A673 (cell line): ENCODE data around the gene LCAT. TPM values are rescaled to one million over a fixed set of nuclear protein-coding genes. Genes with fewer than 3 reads are reported as not detected.
"Not testable (repeated sequence)": the region's sequence is repeated elsewhere in the genome, so short reads cannot be mapped to it uniquely, and the experiment has no call there.

Source experiments
- BruUV-seq: library from RNA; stranded (reverse); fragments of 400-500 nt; replicated peaks from 2 replicates; lab custom pipeline; 2021; lab: Mats Ljungman, UMichigan
- CTCF ChIA-PET: fragments of 300-600 bp; sonication (Branson Sonifier 250); formaldehyde crosslinking; loops from one replicate; lab custom pipeline; 2022; ENCODE audit warnings: antibody characterized with exemption; lab: Charles Lee
- POLR2A ChIA-PET: fragments of 300-600 bp; sonication (Branson Sonifier 250); formaldehyde crosslinking; loops from one replicate; lab custom pipeline; 2022; ENCODE audit warnings: antibody characterized with exemption; ENCODE audit not compliant: low non-redundant PET; lab: Charles Lee
- DNase-seq: peaks from one replicate; pipeline ENCODE4 v3.0.0-alpha.2; 2015; ENCODE audit warnings: low spot score
- H3K27ac ChIP-seq: fragments of 200-600 bp; sonication (generic); 2 replicates; pipeline ENCODE4 v1.5.1; 2016; ENCODE audit warnings: mixed run types, low read depth, mild to moderate bottlenecking, mixed read lengths, antibody characterized with exemption, low read length; ENCODE audit not compliant: poor library complexity, severe bottlenecking
- H3K27me3 ChIP-seq: fragments of 200-600 bp; sonication (generic); replicated peaks from 2 replicates; pipeline ENCODE4 v1.6.1; 2017; ENCODE audit warnings: mixed run types, low read depth, mild to moderate bottlenecking, mixed read lengths, antibody characterized with exemption, low read length; ENCODE audit not compliant: insufficient read depth, poor library complexity
- H3K36me3 ChIP-seq: fragments of 200-600 bp; sonication (generic); 2 replicates; pipeline ENCODE4 v1.6.1; 2016; ENCODE audit warnings: mixed run types, mild to moderate bottlenecking, mixed read lengths, antibody characterized with exemption, low read length; ENCODE audit not compliant: insufficient read depth, poor library complexity, severe bottlenecking
- H3K4me1 ChIP-seq: fragments of 200-600 bp; sonication (generic); 2 replicates; pipeline ENCODE4 v1.6.1; 2017; ENCODE audit warnings: mixed run types, mild to moderate bottlenecking, mixed read lengths, antibody characterized with exemption, low read length; ENCODE audit not compliant: insufficient read depth, poor library complexity, severe bottlenecking
- H3K4me3 ChIP-seq: fragments of 200-600 bp; sonication (generic); 2 replicates; pipeline ENCODE4 v1.5.1; 2016; ENCODE audit warnings: low read depth, mixed run types, mild to moderate bottlenecking, mixed read lengths, low read length; ENCODE audit not compliant: poor library complexity, severe bottlenecking
- H3K9me3 ChIP-seq: fragments of 200-600 bp; sonication (generic); 2 replicates; pipeline ENCODE4 v1.6.1; 2016; ENCODE audit warnings: mixed run types, low read depth, mild to moderate bottlenecking, mixed read lengths, antibody characterized with exemption, low read length; ENCODE audit not compliant: poor library complexity, severe bottlenecking
- CTCF ChIP-seq: fragments of 300-800, 200-600 bp; sonication (generic); conservative IDR thresholded peaks from 2 replicates; pipeline ENCODE4 v1.5.1; 2017; ENCODE audit warnings: low read depth, mild to moderate bottlenecking, antibody characterized with exemption, low read length, moderate library complexity, mixed read lengths
- EZH2 ChIP-seq: fragments of 200-600 bp; sonication (generic); IDR thresholded peaks from 2 replicates; pipeline ENCODE4 v1.6.1; 2017; ENCODE audit warnings: borderline replicate concordance, low read depth, mild to moderate bottlenecking, mixed read lengths, antibody characterized with exemption, low read length; ENCODE audit not compliant: poor library complexity, severe bottlenecking
- intact Hi-C: fragments of 100-400 bp; cut with micrococcal nuclease; formaldehyde crosslinking; loops from one replicate; pipeline ENCODE4 v1.10.0; 2022; ENCODE audit not compliant: unreplicated experiment
- total RNA-seq: library from RNA; stranded (reverse); gene quantifications from 2 replicates; pipeline ENCODE4 v1.2.3, GENCODE V29; 2021

Gene LCAT
- total RNA-seq, 1 experiment from 2014 or later, result 17.6 TPM

- Histone ChIP-seq H3K9me3 (no peaks in the 10 kb centered on the region), H3K27me3 (no peaks in the 10 kb centered on the region), H3K4me3 (no peak overlapping the region), H3K27ac (no peak overlapping the region), H3K36me3 (no peaks in the 10 kb centered on the region), H3K4me1 (no peaks in the 10 kb centered on the region)
- intact Hi-C loops, result no loop called here
- TF ChIP-seq CTCF (no peak), EZH2 (no peak)
- no TSS peak for BruUV-seq
- no peak for DNase-seq
- CTCF ChIA-PET, result no interaction called here
- POLR2A ChIA-PET, result no interaction called here
These were observed 33.1 kb upstream of the LCAT start for GRCh38 chr16:67977005-67977404.

- POLR2A ChIA-PET, result no interaction called here
These were observed 32.3 kb upstream of the LCAT start for GRCh38 chr16:67976205-67976604.

GRCh38 chr16:67975321-67976105 is 31.6 kb upstream of the LCAT start:
- H3K27me3 ChIP-seq, result no peaks in the 10 kb centered on the region
- no TSS peak for BruUV-seq
- H3K9me3 ChIP-seq, result no peaks in the 10 kb centered on the region
- DNase-seq, result no peak
- H3K27ac ChIP-seq, result no peak overlapping the region
- ChIA-PET POLR2A (no interaction called here), CTCF (no interaction called here)
- H3K36me3 ChIP-seq, result no peaks in the 10 kb centered on the region
- H3K4me3 ChIP-seq, result no peak overlapping the region
- intact Hi-C loops, result no loop called here
- TF ChIP-seq CTCF (no peak), EZH2 (no peak)
- no peaks in the 10 kb centered on the region for H3K4me1 ChIP-seq

More at GRCh38 chr16:67976205-67976604, 32.3 kb upstream of the LCAT start:
- H3K36me3 ChIP-seq, result no peaks in the 10 kb centered on the region
- no peak for DNase-seq
- H3K27ac ChIP-seq, result no peak overlapping the region
- no peaks in the 10 kb centered on the region for H3K9me3 ChIP-seq
- CTCF ChIA-PET, result no interaction called here
- TF ChIP-seq EZH2, result no peak
- TF ChIP-seq CTCF, result no peak
- intact Hi-C loops, result no loop called here
- BruUV-seq, result no TSS peak
- H3K4me1 ChIP-seq, result no peaks in the 10 kb centered on the region
- H3K4me3 ChIP-seq, result no peak overlapping the region
- H3K27me3 ChIP-seq, result no peaks in the 10 kb centered on the region

GRCh38 chr16:67972285-67972684 is 28.4 kb upstream of the LCAT start:
- H3K27ac ChIP-seq, POLR2A ChIA-PET, H3K36me3 ChIP-seq, H3K27me3 ChIP-seq, CTCF ChIA-PET, BruUV-seq, H3K4me1 ChIP-seq, H3K4me3 ChIP-seq, intact Hi-C loops, H3K9me3 ChIP-seq, DNase-seq: not testable (repeated sequence)
